Stimulated activated naive CD4-positive, alpha-beta T cell treated with Interleukin-2 at 50 U/mL for 16 hours (primary cell): ENCODE results near the gene OPA3.

ENCODE experiments used
- DNase-seq: peaks from one replicate; lab custom pipeline; 2025; lab: John Stamatoyannopoulos, UW

The OPA3 gene

DNA sequence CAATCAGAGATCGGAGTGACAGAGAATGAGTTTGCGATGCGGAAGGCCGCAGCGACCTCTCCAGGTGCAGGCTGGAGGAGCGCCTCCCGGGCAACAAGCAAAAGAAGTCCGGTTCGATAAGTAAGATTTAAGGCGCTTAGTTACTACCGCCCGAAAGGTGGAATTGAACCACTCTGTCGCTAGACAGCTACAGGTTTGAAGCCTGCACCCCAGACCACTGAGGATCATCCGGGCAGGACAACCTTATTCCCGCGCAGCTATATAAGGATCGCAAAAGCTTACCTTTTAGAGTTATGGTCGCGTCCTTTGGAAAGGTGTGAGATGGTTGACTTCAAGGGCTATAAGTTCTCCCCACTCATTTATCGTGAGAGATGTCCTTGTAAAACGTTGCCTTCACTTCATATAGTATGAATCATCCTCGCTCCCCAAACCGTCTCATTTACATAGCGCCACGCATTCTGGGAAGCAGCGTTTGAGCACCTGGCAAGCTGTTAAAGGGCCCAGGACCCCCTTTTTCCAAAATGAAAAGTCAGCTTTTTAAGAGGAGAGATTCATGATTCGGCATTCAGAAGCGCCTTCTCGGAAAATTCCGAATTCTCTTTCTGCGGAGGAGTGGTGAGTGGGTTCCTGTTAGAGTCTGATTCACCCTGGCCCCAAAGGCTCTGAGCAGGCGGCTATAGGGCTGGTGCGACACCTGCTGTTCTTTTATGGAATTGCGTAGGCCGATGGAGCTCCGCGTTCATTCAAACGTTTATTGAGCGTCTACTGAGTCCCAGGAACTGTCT is 106.0 kb downstream of the OPA3 start:
- DNase-seq, result peak; percentile 86

DNA sequence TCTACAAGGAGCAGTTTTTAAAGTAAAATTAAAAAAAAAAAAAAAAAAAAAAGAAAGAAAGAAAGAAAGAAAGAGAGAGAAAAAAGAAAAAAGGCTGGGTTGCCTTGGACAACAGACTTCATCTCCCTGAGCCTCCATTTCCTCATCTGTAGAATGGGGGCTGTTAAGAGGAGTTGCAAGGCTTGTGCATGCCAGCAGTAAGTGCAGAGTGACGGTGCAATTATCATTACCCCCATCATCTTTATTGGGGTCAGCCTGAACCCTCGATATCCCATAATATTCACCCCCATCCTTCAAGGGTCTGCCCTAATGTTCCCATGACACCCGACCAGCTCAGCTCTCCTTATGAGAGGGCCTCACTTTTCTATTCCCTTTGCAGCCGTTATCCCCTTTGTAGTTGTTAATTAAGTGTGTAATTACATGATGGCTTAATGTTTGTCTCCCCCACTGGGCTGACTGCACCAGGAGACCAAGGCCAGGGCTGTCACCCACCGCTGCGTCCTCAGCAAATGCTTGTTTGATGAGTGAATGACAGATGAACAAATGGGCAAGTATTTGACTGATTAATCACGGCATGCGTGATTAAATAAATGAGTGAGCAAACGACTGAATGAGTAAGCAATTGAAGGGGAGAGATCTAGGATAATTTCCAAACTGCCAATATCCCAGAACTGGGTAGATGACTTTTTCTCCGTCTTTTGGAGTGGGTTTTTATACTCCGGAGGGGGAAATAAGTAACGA is 106.7 kb downstream of the OPA3 start:
- peak; percentile 45 for DNase-seq
